Upper lobe of left lung (tissue), 4 donors: ENCODE results near the gene ZNF641.

Experiments
- POLR2A ChIP-seq, 4 donors: fragments of 450-650 bp; IDR thresholded peaks; one replicate each; pipeline ENCODE4 v1.5.1; 2016 to 2017; ENCODE audit warnings: antibody characterized with exemption in 4 of 4, mild to moderate bottlenecking in 2 of 4
- TF ChIP-seq, protein P1 (sequence below), 6 experiments: fragments of 450-650 bp in 4 of 6; fragments of 200-600 bp in 2 of 6; sonication (generic) in 2 of 6; IDR thresholded peaks; one replicate each; pipeline ENCODE4 v1.5.1; 2016 to 2019; ENCODE audit warnings: antibody characterized with exemption in 6 of 6

GRCh38 chr12:48350249-48351021 is at the start of gene ZNF641:
- TF ChIP-seq, protein P1, sequence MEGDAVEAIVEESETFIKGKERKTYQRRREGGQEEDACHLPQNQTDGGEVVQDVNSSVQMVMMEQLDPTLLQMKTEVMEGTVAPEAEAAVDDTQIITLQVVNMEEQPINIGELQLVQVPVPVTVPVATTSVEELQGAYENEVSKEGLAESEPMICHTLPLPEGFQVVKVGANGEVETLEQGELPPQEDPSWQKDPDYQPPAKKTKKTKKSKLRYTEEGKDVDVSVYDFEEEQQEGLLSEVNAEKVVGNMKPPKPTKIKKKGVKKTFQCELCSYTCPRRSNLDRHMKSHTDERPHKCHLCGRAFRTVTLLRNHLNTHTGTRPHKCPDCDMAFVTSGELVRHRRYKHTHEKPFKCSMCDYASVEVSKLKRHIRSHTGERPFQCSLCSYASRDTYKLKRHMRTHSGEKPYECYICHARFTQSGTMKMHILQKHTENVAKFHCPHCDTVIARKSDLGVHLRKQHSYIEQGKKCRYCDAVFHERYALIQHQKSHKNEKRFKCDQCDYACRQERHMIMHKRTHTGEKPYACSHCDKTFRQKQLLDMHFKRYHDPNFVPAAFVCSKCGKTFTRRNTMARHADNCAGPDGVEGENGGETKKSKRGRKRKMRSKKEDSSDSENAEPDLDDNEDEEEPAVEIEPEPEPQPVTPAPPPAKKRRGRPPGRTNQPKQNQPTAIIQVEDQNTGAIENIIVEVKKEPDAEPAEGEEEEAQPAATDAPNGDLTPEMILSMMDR (IDR thresholded peaks at IDR 0.05): peak in 1 of 6 experiments; percentile 2
- TF ChIP-seq POLR2A (IDR thresholded peaks at IDR 0.05): peak in 1 of 4 donors; percentile 74
